Measurements from ENCODE around the gene TSPAN14. TPM values are rescaled to one million over a fixed set of nuclear protein-coding genes. Genes with fewer than 3 reads are reported as not detected.

The TSPAN14 gene
- total and polyA plus RNA-seq, 2 of the 8 experiments (the other 6 are each of a cell fraction or from before 2014, with no cell fraction given), result 47.4 to 57.8 TPM

DNA sequence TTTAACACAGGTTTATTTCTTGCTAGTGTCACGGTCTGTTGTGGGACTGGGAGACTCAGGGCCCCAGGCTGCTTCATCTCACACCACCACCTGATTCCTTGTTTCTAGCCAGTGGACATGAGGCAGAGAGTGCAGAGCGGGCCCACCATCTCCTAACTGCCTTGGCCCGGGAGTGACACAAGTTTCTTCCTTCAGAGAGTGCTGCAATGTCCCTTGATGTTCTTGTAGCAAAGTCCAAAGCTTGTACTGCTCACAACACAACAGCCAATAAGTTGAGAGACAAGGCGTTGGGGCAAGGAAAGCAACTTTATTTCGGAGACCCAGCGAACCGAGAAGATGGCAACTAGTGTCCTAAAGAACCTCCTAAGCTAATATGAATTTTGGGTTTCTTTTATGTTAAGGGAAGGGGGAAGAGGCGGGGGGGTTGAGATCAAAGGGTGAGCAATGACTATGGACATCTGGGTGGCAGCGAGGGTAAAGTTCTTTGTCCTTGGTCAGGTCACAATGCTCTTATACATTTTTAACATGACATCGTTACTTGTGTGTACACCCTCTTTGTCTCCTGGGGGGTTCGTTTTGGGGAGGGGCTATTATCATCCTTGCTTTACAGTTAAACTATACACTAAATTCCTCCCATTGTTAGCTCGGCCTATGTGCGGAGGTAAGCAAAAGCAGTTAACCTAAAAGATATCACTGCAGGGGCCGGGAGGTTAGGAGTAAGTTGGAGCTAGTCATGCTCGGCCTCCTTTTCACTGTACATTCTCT lies 115.2 kb downstream of the TSPAN14 start:
- WGBS, 2 experiments (ENCODE audit: extremely low coverage in 1 of 2, insufficient coverage in 1 of 2, insufficient read length in 1 of 2, insufficient replicate concordance in 2 of 2, low coverage in 1 of 2, low lambda C conversion rate in 2 of 2, missing lambda C conversion rate in 1 of 2), result 86% methylated on average over 15 of the region's 15 CpGs; no CpG with 5 or more reads in 1 of the 2 experiments
- H3K79me1 ChIP-seq (ENCODE audit: low read depth, low read length), result no peaks in the 10 kb centered on the region
- TF ChIP-seq SIX5 (IDR thresholded peaks at IDR 0.05; ENCODE audit: low read depth, low read length) (no peak), SP1 (IDR thresholded peaks at IDR 0.05; ENCODE audit: low read depth, low read length) (no peak), KDM4A (IDR thresholded peaks at IDR 0.05; ENCODE audit: low read depth, low read length, severe bottlenecking) (no peak), CTBP2 (IDR thresholded peaks at IDR 0.05; ENCODE audit: borderline replicate concordance, insufficient read depth, insufficient read length, low read length) (no peak), JUN (IDR thresholded peaks at IDR 0.05; ENCODE audit: low read depth, low read length) (no peak), POLR2AphosphoS5 (IDR thresholded peaks at IDR 0.05; ENCODE audit: low read depth, low read length) (no peak), PHF8 (conservative IDR thresholded peaks at IDR 0.05; ENCODE audit: low read depth, low read length) (no peak), JUND (IDR thresholded peaks at IDR 0.05; ENCODE audit: low read length) (no peak), POLR2A (IDR thresholded peaks at IDR 0.05; ENCODE audit: control extremely low read depth in 1 of 2, low read depth in 2 of 2, low read length in 2 of 2) (no peak), CHD2 (IDR thresholded peaks at IDR 0.05; ENCODE audit: low read length) (no peak), BACH1 (IDR thresholded peaks at IDR 0.05; ENCODE audit: low read length) (no peak)
- TF ChIP-seq, protein P1, sequence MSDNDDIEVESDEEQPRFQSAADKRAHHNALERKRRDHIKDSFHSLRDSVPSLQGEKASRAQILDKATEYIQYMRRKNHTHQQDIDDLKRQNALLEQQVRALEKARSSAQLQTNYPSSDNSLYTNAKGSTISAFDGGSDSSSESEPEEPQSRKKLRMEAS (IDR thresholded peaks at IDR 0.05), result no peak
- TF ChIP-seq, protein P2, sequence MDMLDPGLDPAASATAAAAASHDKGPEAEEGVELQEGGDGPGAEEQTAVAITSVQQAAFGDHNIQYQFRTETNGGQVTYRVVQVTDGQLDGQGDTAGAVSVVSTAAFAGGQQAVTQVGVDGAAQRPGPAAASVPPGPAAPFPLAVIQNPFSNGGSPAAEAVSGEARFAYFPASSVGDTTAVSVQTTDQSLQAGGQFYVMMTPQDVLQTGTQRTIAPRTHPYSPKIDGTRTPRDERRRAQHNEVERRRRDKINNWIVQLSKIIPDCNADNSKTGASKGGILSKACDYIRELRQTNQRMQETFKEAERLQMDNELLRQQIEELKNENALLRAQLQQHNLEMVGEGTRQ (IDR thresholded peaks at IDR 0.05; ENCODE audit: low read length), result no peak

More for the DNA sequence above, 115.2 kb downstream of the TSPAN14 start:
- Histone ChIP-seq H3K9ac (replicated peaks in 1 of 4; ENCODE audit: extremely low read depth in 1 of 4, low read depth in 3 of 4, low read length in 3 of 4) (no peak overlapping the region), H3K23me2 (ENCODE audit: low read depth, low read length) (no peaks in the 10 kb centered on the region), H2BK5ac (ENCODE audit: low read depth, low read length) (no peak overlapping the region), H4K91ac (replicated peaks; ENCODE audit: insufficient read length, low read length) (no peak overlapping the region), H2AFZ (ENCODE audit: low read length) (no peak overlapping the region), H3K56ac (replicated peaks; ENCODE audit: insufficient read length, low read depth, low read length) (no peak overlapping the region), H4K8ac (ENCODE audit: extremely low read depth, insufficient read depth, low read length) (no peak overlapping the region), H3K4ac (replicated peaks; ENCODE audit: insufficient read length, low read depth, low read length) (no peak overlapping the region), H2BK12ac (ENCODE audit: low read depth, low read length) (no peak overlapping the region), H3K79me2 (ENCODE audit: control insufficient read depth in 1 of 2, insufficient read depth in 2 of 2, low read length in 2 of 2) (no peaks in the 10 kb centered on the region), H3K9me3 (ENCODE audit: insufficient read depth in 2 of 2, low read depth in 1 of 2, low read length in 1 of 2) (no peaks in the 10 kb centered on the region), H4K20me1 (replicated peaks in 1 of 2; ENCODE audit: control insufficient read depth in 1 of 2, insufficient read depth in 2 of 2, low read length in 2 of 2) (no peaks in the 10 kb centered on the region), H3K4me3 (ENCODE audit: extremely low read depth in 1 of 4, insufficient read depth in 2 of 4, low read depth in 3 of 4, low read length in 4 of 4) (no peak overlapping the region), H2BK20ac (ENCODE audit: low read length) (no peak overlapping the region), H3K14ac (ENCODE audit: insufficient read length) (no peak overlapping the region), H3K4me1 (replicated peaks in 1 of 4; ENCODE audit: control insufficient read depth in 3 of 4, insufficient read depth in 4 of 4, low read length in 3 of 4) (no peaks in the 10 kb centered on the region), H3K36me3 (ENCODE audit: control insufficient read depth in 2 of 4, insufficient read depth in 4 of 4, low read length in 3 of 4) (no peaks in the 10 kb centered on the region), H3K23ac (ENCODE audit: insufficient read length) (no peak overlapping the region), H3K27ac (ENCODE audit: low read depth, low read length) (no peak overlapping the region), H2AK5ac (ENCODE audit: low read depth, low read length) (no peak overlapping the region), H3K4me2 (ENCODE audit: insufficient read depth in 1 of 2, low read depth in 2 of 2, low read length in 2 of 2) (no peak overlapping the region), H3K18ac (ENCODE audit: extremely low read depth, low read length) (no peak overlapping the region), H2BK120ac (replicated peaks; ENCODE audit: low read depth, low read length) (no peak overlapping the region), H3K27me3 (replicated peaks in 1 of 4; ENCODE audit: control insufficient read depth in 3 of 4, extremely low read depth in 1 of 4, insufficient read depth in 3 of 4, low read length in 3 of 4) (no peaks in the 10 kb centered on the region), H4K5ac (ENCODE audit: insufficient read length, low read depth, low read length) (no peak overlapping the region), H2BK15ac (ENCODE audit: low read length) (no peak overlapping the region)
- ChIA-PET POLR2A (ENCODE audit: partially characterized antibody) (interaction anchor here (0.5 to 0.7 kb wide), 2 partner anchors 12 to 682 kb away, joined by 3 to 4 read pairs; no protein-coding TSS in a partner anchor), CTCF (ENCODE audit: partially characterized antibody) (interaction anchor here (0.6 to 1.4 kb wide), 2 partner anchors 31 to 121 kb away, joined by 3 read pairs; no protein-coding TSS in a partner anchor)
- FAIRE-seq, result no peak
- peak in 1 of 2 experiments; percentile 10 for DNase-seq (ENCODE audit: low read depth in 1 of 2, low spot score in 2 of 2)
